SK-N-MC (cell line): ENCODE results near the gene C11orf97.
"Not testable (repeated sequence)": the region's sequence is repeated elsewhere in the genome, so short reads cannot be mapped to it uniquely, and the experiment has no call there.

ENCODE experiments used
- DNase-seq: peaks from one replicate; pipeline ENCODE4 v3.0.0-alpha.2; 2011; ENCODE audit warnings: low read depth, low spot score
- H3K27ac ChIP-seq: fragments of 200-600 bp; sonication (generic); 2 replicates; pipeline ENCODE4 v1.5.1; 2016; ENCODE audit warnings: mixed run types
- H3K36me3 ChIP-seq: fragments of 200-600 bp; sonication (generic); 2 replicates; pipeline ENCODE4 v1.6.1; 2017; ENCODE audit warnings: antibody characterized with exemption, low read length, mixed read lengths; ENCODE audit not compliant: insufficient read depth
- H3K4me3 ChIP-seq: fragments of 200-600 bp; sonication (generic); 2 replicates; pipeline ENCODE4 v1.5.1; 2016
- H3K9ac ChIP-seq: fragments of 200-600 bp; sonication (generic); 2 replicates; pipeline ENCODE4 v1.8.0; 2017; ENCODE audit warnings: mixed run types, mixed read lengths; ENCODE audit not compliant: insufficient read length
- H3K9me3 ChIP-seq: fragments of 200-600 bp; sonication (generic); 2 replicates; pipeline ENCODE4 v1.6.1; 2017; ENCODE audit warnings: low read depth, mild to moderate bottlenecking, antibody characterized with exemption, low read length, moderate library complexity, mixed read lengths
- EZH2 ChIP-seq: fragments of 200-600 bp; sonication (generic); IDR thresholded peaks from one replicate; pipeline ENCODE4 v1.6.1; 2017; ENCODE audit warnings: antibody characterized with exemption
- FOXP2 ChIP-seq: optimal IDR thresholded peaks from 2 replicates; pipeline ENCODE3; 2011; ENCODE audit warnings: mild to moderate bottlenecking, moderate library complexity; ENCODE audit not compliant: insufficient read depth; ENCODE audit errors: extremely low read length, control extremely low read depth
- POLR2AphosphoS5 ChIP-seq: IDR thresholded peaks from 2 replicates; pipeline ENCODE4 v1.6.1; 2012; ENCODE audit warnings: mild to moderate bottlenecking, low read depth, low read length, borderline replicate concordance

Gene C11orf97

DNA sequence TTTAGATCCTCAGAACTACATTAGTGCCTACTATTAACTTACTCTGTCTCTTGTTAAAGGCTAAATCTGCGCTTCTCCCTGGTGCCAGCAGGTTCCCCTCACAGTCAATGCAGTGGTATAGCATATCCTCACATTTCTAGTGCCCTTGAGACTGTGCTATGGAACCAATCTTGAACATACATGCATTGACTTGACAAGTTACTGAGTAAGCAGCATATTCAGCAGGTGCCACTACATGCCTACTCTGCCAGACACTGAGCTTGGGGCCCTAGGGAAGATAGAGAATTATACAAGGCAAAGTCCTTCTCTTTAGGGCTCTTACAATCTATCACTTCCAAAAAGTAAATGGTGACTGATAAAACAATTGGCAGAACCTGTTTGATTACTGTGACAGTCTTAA lies 34.6 kb downstream of the C11orf97 start:
- peak overlapping the region; percentile 90 for H3K4me3 ChIP-seq
- peak overlapping the region; percentile 3 for H3K9ac ChIP-seq
- H3K27ac ChIP-seq, result 0 out of 2 replicates have a peak overlapping the region, but pooled peaks have one; percentile 1
- DNase-seq, result no peak
- H3K36me3 ChIP-seq, result no peaks in the 10 kb centered on the region
- no peak for TF ChIP-seq EZH2
- TF ChIP-seq FOXP2, result no peak
- no peak for TF ChIP-seq POLR2AphosphoS5
- no peaks in the 10 kb centered on the region for H3K9me3 ChIP-seq

DNA sequence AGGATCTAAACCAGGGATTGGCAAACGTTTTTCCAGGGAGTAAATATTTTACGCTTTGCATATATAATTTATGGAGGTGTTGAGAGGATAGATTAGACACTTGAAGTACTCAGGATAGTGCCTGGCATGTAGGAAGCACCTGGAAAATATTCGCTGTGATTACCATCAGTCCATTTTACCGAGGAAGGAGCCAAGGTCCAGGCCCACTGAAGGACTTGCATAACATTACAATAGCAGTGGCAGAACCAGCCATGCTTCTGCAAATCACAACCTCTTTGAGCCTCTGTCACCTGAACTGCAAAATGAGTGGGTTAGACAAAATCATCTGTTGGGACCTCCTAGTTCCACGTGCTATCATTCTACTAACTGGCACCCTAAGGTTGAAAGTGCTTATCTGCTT lies 36.9 kb downstream of the C11orf97 start:
- no peak for TF ChIP-seq POLR2AphosphoS5
- TF ChIP-seq EZH2, result no peak
- TF ChIP-seq FOXP2, result no peak
- no peak for DNase-seq
- no peak overlapping the region for H3K27ac ChIP-seq
- H3K9me3 ChIP-seq, result no peaks in the 10 kb centered on the region
- no peaks in the 10 kb centered on the region for H3K36me3 ChIP-seq
- H3K9ac ChIP-seq, result no peak overlapping the region
- H3K4me3 ChIP-seq, result no peak overlapping the region

DNA sequence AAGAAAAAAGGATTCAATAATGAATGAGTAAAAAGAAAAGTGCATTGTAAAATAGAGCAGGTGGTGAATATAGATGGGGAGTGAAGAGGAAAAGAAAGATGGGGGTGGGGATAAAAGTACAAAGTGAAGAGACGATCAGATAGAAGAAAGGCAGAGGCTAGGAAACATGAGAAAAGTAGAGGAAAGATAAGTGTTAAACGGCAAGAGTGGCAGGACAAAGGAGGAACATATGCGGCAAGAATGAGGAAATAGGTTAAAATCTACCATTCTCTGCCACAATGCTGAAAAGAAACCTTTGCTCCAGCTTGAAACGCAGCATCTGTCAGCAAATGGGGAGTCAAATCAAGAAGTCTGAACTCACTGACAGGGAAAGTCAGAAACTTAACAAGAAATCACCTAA lies 38.3 kb downstream of the C11orf97 start:
- no peak overlapping the region for H3K9ac ChIP-seq
- H3K9me3 ChIP-seq, result no peaks in the 10 kb centered on the region
- TF ChIP-seq EZH2 (no peak), POLR2AphosphoS5 (no peak), FOXP2 (no peak)
- DNase-seq, result no peak
- no peak overlapping the region for H3K4me3 ChIP-seq
- no peak overlapping the region for H3K27ac ChIP-seq
- H3K36me3 ChIP-seq, result no peaks in the 10 kb centered on the region

DNA sequence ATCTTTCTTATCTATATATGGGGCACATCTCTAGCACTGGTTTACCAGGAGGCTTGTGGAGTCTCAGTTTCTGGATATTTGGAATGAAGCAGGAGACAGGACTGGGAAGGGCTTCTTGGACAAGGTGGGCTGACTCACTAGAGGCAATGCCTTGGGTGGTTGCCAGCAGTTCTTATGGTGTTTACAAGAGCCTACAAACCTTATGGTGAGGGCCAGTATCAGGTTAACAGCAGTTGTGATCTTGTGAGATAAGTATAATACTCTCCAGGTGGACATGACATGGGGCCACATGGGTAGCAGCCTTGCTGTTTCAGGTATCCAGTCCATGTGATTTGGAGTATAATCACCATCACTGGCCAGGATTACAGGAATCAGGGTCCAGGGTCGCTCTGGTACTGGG lies 41.7 kb downstream of the C11orf97 start:
- H3K27ac ChIP-seq, result no peak overlapping the region
- H3K36me3 ChIP-seq, result no peaks in the 10 kb centered on the region
- no peaks in the 10 kb centered on the region for H3K9me3 ChIP-seq
- TF ChIP-seq FOXP2, result no peak
- no peak for TF ChIP-seq POLR2AphosphoS5
- no peak for TF ChIP-seq EZH2
- H3K9ac ChIP-seq, result no peak overlapping the region
- no peak overlapping the region for H3K4me3 ChIP-seq
- DNase-seq, result no peak

DNA sequence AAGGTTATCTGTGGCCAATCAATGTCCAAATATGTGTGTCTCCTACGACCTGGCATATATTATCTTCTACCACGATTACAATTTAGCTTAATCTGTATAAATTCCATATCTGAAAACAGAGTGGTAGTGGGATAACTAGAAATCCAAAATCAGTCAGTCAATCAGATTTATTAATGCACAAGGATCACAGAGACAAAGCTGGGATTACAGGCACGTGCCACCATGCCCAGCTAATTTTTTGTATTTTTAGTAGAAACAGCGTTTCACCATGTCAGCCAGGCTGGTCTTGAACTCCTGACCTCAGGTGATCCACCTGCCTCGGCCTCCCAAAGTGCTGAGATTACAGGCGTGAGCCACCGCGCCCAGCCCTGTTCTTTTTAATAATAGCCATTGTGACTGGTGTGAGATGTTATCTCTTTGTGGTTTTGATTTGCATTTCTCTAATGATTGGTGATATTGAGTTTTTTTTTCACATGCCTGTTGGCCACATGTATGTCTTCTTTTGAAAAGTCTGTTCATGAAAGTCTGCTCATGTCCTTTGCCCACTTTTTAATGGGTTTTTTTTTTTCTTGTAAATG lies 43.6 kb downstream of the C11orf97 start:
- not testable (repeated sequence) for DNase-seq, H3K27ac ChIP-seq, H3K36me3 ChIP-seq, H3K9me3 ChIP-seq, H3K9ac ChIP-seq, H3K4me3 ChIP-seq

DNA sequence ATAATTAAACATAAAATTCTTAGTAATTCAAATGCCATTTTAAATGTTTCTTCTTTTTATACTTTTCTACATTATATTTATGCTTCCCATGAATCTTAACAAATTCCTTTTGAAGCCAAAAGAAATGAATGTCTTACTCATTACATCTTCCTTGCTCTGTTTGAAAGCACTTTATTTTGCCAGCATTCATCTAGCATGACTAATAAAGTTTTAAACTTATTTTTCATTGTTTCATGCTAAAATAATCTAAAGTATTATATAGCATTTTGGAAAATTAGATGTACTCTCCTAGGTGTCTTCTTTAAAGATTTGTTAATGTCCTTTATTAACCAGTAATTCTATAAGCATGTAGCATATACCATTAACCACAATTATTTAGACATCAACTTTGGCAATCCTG lies 45.2 kb downstream of the C11orf97 start:
- Histone ChIP-seq H3K9me3 (no peaks in the 10 kb centered on the region), H3K36me3 (no peaks in the 10 kb centered on the region), H3K4me3 (no peak overlapping the region), H3K27ac (no peak overlapping the region), H3K9ac (no peak overlapping the region)
- DNase-seq, result no peak
- TF ChIP-seq FOXP2 (no peak), EZH2 (no peak), POLR2AphosphoS5 (no peak)

DNA sequence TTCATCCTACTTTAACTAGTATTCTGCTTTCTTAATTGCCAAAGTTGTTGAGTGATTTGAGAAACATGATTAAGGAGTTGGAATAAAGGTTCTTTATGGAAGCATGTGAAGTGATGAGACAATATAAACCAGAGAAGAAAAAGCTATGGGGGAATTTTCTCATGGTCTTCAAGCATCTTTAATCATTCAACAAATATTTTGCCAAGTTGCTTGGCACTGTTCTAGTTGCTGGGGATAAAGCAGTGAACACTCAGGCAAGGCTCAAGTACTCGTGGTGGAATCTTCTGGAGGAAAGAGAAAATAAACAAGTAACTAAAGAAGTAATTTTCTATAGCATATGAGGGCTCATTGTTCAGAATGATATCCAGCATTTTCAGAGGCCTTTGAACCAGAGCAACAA lies 45.7 kb downstream of the C11orf97 start:
- no peak for DNase-seq
- no peaks in the 10 kb centered on the region for H3K9me3 ChIP-seq
- H3K9ac ChIP-seq, result no peak overlapping the region
- no peak for TF ChIP-seq FOXP2
- no peak for TF ChIP-seq EZH2
- TF ChIP-seq POLR2AphosphoS5, result no peak
- H3K4me3 ChIP-seq, result no peak overlapping the region
- H3K36me3 ChIP-seq, result no peaks in the 10 kb centered on the region
- no peak overlapping the region for H3K27ac ChIP-seq

DNA sequence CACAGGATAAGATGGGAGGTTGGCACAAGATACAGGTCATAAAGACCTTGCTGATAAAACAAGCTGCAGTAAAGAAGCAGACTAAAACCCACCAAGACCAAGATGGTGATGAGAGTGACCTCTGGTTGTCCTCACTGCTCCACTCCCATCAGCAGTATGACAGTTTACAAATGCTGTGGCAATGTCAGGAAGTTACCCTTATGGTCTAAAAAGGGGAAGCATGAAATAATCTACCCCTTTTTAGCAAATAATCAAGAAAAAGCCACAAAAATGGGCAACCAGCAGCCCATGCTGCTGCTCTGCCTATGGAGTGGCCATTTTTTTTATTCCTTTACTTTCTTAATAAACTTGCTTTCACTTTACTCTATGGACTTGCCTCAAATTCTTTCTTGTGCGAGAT lies 46.2 kb downstream of the C11orf97 start:
- H3K9ac ChIP-seq, result no peak overlapping the region
- H3K36me3 ChIP-seq, result no peaks in the 10 kb centered on the region
- no peak overlapping the region for H3K4me3 ChIP-seq
- no peak for DNase-seq
- no peak for TF ChIP-seq EZH2
- TF ChIP-seq POLR2AphosphoS5, result no peak
- no peak for TF ChIP-seq FOXP2
- H3K27ac ChIP-seq, result no peak overlapping the region
- no peaks in the 10 kb centered on the region for H3K9me3 ChIP-seq

DNA sequence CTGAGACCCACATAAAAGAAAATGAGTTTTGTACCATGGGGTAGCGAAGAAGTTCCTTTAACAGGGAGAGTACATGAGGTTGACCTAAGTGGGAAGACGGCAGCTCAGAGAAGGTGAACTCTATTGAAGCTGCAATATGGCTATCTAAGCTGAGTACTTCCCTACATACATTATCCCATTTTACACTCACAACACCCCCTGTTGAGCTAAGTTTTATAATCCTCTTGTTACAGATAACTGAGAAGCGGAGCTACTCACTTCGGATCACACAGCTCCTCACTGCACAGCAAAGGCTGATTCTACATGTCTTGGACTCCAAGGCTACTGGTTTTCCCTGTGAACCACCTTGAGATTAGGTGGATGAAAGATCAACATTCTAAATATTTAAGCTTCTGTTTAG lies 46.7 kb downstream of the C11orf97 start:
- no peak for DNase-seq
- H3K4me3 ChIP-seq, result no peak overlapping the region
- H3K27ac ChIP-seq, result no peak overlapping the region
- no peaks in the 10 kb centered on the region for H3K36me3 ChIP-seq
- H3K9me3 ChIP-seq, result no peaks in the 10 kb centered on the region
- no peak overlapping the region for H3K9ac ChIP-seq
- TF ChIP-seq EZH2 (no peak), FOXP2 (no peak), POLR2AphosphoS5 (no peak)

DNA sequence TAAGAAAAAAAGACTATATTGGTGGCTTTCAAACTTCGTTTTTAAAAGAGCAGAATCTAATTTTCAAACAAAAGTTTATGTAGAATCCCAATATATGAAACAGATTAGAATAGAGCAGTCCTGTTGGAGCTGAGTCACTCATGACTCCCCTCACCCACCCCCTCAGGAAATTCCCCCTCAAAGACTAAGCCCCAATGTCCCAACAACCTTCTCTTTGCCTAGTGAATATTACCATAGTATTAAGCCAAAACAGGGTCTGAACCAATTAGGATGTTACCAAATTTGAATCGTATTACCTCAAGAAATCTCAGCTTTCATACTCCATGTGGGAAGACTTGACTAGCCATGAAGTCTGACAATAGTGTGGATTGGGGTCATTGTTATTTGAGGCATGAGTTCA lies 47.1 kb downstream of the C11orf97 start:
- DNase-seq, result no peak
- H3K36me3 ChIP-seq, result no peaks in the 10 kb centered on the region
- no peaks in the 10 kb centered on the region for H3K9me3 ChIP-seq
- no peak overlapping the region for H3K27ac ChIP-seq
- no peak overlapping the region for H3K4me3 ChIP-seq
- H3K9ac ChIP-seq, result no peak overlapping the region
- no peak for TF ChIP-seq EZH2
- no peak for TF ChIP-seq FOXP2
- no peak for TF ChIP-seq POLR2AphosphoS5
